Ramos (cell line): ENCODE measurements around the gene ZBTB46.
"Not testable (repeated sequence)": the region's sequence is repeated elsewhere in the genome, so short reads cannot be mapped to it uniquely, and the experiment has no call there.

Experiments used
- in situ Hi-C: fragments of 300-500 bp; cut with MboI; formaldehyde crosslinking; loops from one replicate; pipeline ENCODE4 v1.14.3; 2022; ENCODE audit warnings: low sequenced_read_pairs; ENCODE audit not compliant: unreplicated experiment

Gene ZBTB46

GRCh38 chr20:63792866-63793265 lies 38.2 kb downstream of the ZBTB46 start:
- in situ Hi-C loops: no loop called here

GRCh38 chr20:63791497-63792156 lies 39.4 kb downstream of the ZBTB46 start:
- in situ Hi-C loops: no loop called here

GRCh38 chr20:63790572-63791168 lies 40.4 kb downstream of the ZBTB46 start:
- in situ Hi-C loops: no loop called here

GRCh38 chr20:63789836-63790571 lies 41.1 kb downstream of the ZBTB46 start:
- in situ Hi-C loops: no loop called here

- in situ Hi-C loops: no loop called here
Observed at GRCh38 chr20:63787749-63788148, 43.3 kb downstream of the ZBTB46 start.

- in situ Hi-C loops: no loop called here
Observed at GRCh38 chr20:63787302-63787701, 43.8 kb downstream of the ZBTB46 start.

GRCh38 chr20:63785691-63786131 lies 45.4 kb downstream of the ZBTB46 start:
- in situ Hi-C loops: no loop called here

GRCh38 chr20:63783970-63784369 lies 47.1 kb downstream of the ZBTB46 start:
- in situ Hi-C loops: no loop called here

- in situ Hi-C loops: no loop called here
Observed at GRCh38 chr20:63782521-63782971, 48.5 kb downstream of the ZBTB46 start.

GRCh38 chr20:63782051-63782471 lies 49.0 kb downstream of the ZBTB46 start:
- in situ Hi-C loops: no loop called here

- in situ Hi-C loops: no loop called here
Observed at GRCh38 chr20:63781181-63781580, 49.9 kb downstream of the ZBTB46 start.

- in situ Hi-C loops: no loop called here
Observed at GRCh38 chr20:63778857-63779256, 52.2 kb downstream of the ZBTB46 start.

GRCh38 chr20:63778034-63778752 lies 52.9 kb downstream of the ZBTB46 start:
- in situ Hi-C loops: no loop called here

- in situ Hi-C loops: no loop called here
Observed at GRCh38 chr20:63777614-63778013, 53.5 kb downstream of the ZBTB46 start.

GRCh38 chr20:63776875-63777274 lies 54.2 kb downstream of the ZBTB46 start:
- in situ Hi-C loops: not testable (repeated sequence)

GRCh38 chr20:63775096-63775978 lies 55.7 kb downstream of the ZBTB46 start:
- in situ Hi-C loops: no loop called here

- in situ Hi-C loops: no loop called here
Observed at GRCh38 chr20:63774306-63774705, 56.8 kb downstream of the ZBTB46 start.

GRCh38 chr20:63773571-63774241 lies 57.4 kb downstream of the ZBTB46 start:
- in situ Hi-C loops: no loop called here
